Naive thymus-derived CD8-positive, alpha-beta T cell (primary cell): ENCODE data around the gene FBXO8. TPM values are rescaled to one million over a fixed set of nuclear protein-coding genes. Genes with fewer than 3 reads are reported as not detected.
A peak's percentile ranks its signal among the peaks of the same experiment; 100 is the strongest.
"Not testable (repeated sequence)": the region's sequence is repeated elsewhere in the genome, so short reads cannot be mapped to it uniquely, and the experiment has no call there.

Experiments used
- ATAC-seq, 2 donors: fragments of 150-1000 bp; cut with Tn5 transposase in 1 of 2; sonication (Bioruptor Pico), chemical (Tn5 transposase) in 1 of 2; 1 replicate in 1 of 2; 2 replicates in 1 of 2; pipeline ENCODE4 v1.10.0; 2021; ENCODE audit warnings: mild to moderate bottlenecking in 2 of 2, moderate library complexity in 2 of 2
- POLR2A ChIA-PET: fragments of 350-600 bp; sonication (Branson Sonifier 250); formaldehyde crosslinking; loops from one replicate; lab custom pipeline; 2021; ENCODE audit warnings: antibody characterized with exemption; lab: Charles Lee
- DNase-seq, 10 donors: peaks; one replicate each; pipeline versions ENCODE4 v3.0.0 to v3.0.0-alpha.2; 2020 to 2022
- H3K27ac Mint-ChIP-seq, 10 donors: one replicate each; pipeline ENCODE4 v1.8.0; 2020 to 2022; ENCODE audit warnings: mild to moderate bottlenecking in 10 of 10, mixed read lengths in 10 of 10, moderate library complexity in 4 of 10, inconsistent platforms in 1 of 10
- H3K27me3 Mint-ChIP-seq, 5 donors: one replicate each; pipeline ENCODE4 v1.8.0; 2021 to 2022; ENCODE audit warnings: mixed read lengths in 5 of 5
- H3K36me3 Mint-ChIP-seq, 3 donors: one replicate each; pipeline ENCODE4 v1.8.0; 2020 to 2022; ENCODE audit warnings: mixed read lengths in 3 of 3, mild to moderate bottlenecking in 2 of 3, inconsistent platforms in 1 of 3
- H3K4me1 Mint-ChIP-seq, 4 donors: one replicate each; pipeline ENCODE4 v1.8.0; 2021 to 2022; ENCODE audit warnings: mixed read lengths in 4 of 4
- H3K4me3 Mint-ChIP-seq, 10 donors: one replicate each; pipeline ENCODE4 v1.8.0; 2020 to 2022; ENCODE audit warnings: mild to moderate bottlenecking in 10 of 10, mixed read lengths in 10 of 10, moderate library complexity in 6 of 10, inconsistent platforms in 1 of 10
- H3K9me3 Mint-ChIP-seq, 9 donors: one replicate each; pipeline ENCODE4 v1.8.0; 2020 to 2022; ENCODE audit warnings: mixed read lengths in 9 of 9, mild to moderate bottlenecking in 3 of 9, inconsistent platforms in 1 of 9, moderate library complexity in 1 of 9
- polyA plus RNA-seq, 3 donors: library from polyadenylated mRNA; unstranded; fragments of 300-500 nt; fragmentation: Illumina TruSeq; gene quantifications; one replicate each; pipeline ENCODE4 v1.2.3, GENCODE V29; 2021
- total RNA-seq, 8 experiments: library from RNA in 2 of 8; stranded (reverse) in 2 of 8; gene quantifications; one replicate each; pipeline ENCODE4 v1.2.3 and lab custom pipeline; 2021 to 2026

FBXO8 gene
- total and polyA plus RNA-seq, 5 experiments from 2014 or later, result 11.0 to 25.4 (median 15.4) TPM

- no peak for DNase-seq
- ATAC-seq, result no peak
- peak overlapping the region in 4 of 10 donors; percentile 4 to 82 (median 43) for H3K27ac Mint-ChIP-seq
- peaks cover 0 to 7% (median 0%) of the 10 kb centered on the region in 9 donors for H3K9me3 Mint-ChIP-seq
- H3K27me3 Mint-ChIP-seq, result no peaks in the 10 kb centered on the region
- POLR2A ChIA-PET, result no interaction called here
- peak overlapping the region in 9 of 10 donors; percentile 8 to 66 (median 52) for H3K4me3 Mint-ChIP-seq
- peaks cover 0 to 22% (median 15%) of the 10 kb centered on the region in 3 donors for H3K36me3 Mint-ChIP-seq
- H3K4me1 Mint-ChIP-seq, result peaks cover 29 to 87% (median 70%) of the 10 kb centered on the region in 4 donors
Observed at GRCh38 chr4:174281182-174281737, 2.2 kb downstream of the FBXO8 start.

DNA sequence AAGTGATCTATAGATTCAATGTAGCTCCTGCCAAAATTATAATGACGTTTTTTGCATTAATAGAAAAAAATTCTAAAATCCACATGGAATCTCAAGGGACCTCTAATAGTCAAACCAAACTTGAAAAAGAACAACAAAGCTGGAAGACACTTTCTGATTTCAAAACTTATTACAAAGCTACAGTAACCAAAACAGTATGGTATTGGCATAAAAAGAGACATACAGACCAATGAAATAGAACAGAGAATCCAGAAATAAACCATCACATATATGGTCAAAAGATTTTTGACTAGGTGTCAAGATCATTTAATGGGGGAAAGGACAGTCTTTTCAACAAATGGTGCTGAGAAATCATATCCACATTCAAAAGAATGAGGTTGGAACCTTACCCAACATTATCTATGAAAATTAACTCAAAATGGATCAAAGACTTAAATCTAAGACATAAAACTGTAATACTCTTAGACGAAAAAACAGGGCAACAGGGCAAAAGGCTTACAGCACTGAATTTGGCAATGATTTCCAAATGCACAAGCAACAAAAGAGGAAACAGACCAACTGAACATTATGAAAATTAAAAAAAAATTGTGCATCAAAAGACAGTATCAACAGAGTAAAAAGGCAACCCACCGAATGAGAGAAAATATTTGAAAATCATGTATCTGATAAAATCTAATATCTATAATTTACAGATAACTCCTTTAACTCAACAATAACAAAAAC lies 3.9 kb downstream of the FBXO8 start:
- H3K4me1 Mint-ChIP-seq, result peaks cover 23 to 79% (median 65%) of the 10 kb centered on the region in 4 donors
- peak overlapping the region in 1 of 10 donors; percentile 57 for H3K27ac Mint-ChIP-seq
- no peaks in the 10 kb centered on the region for H3K27me3 Mint-ChIP-seq
- POLR2A ChIA-PET, result no interaction called here
- no peak for ATAC-seq
- peak overlapping the region in 4 of 10 donors; percentile 6 to 45 (median 30) for H3K4me3 Mint-ChIP-seq
- peaks cover 0 to 7% (median 0%) of the 10 kb centered on the region in 9 donors for H3K9me3 Mint-ChIP-seq
- H3K36me3 Mint-ChIP-seq, result peaks cover 0 to 18% (median 15%) of the 10 kb centered on the region in 3 donors
- no peak for DNase-seq

DNA sequence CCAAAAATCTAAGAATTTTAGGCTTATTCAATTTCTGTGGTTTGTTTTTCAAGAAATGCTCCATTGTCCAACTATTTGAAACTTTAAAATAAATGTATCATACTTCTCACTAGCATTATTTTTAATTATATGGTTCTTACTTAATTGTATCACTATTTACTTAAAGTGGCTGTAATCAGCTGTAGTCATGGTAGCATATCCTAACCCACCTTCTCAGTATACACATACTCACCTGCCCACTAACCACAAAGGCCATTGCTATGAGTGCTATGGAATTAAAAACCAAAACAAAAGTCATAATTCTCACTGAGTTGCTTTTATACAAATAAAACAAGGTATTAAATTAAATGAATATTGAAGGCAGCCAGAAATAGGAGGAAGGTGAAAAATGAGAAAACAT lies 5.0 kb downstream of the FBXO8 start:
- peak overlapping the region in 1 of 10 donors; percentile 57 for H3K27ac Mint-ChIP-seq
- ATAC-seq (peak in 1 of 2 donors; percentile 9), DNase-seq (peak in 2 of 10 donors; percentile 11 to 28)
- peaks cover 21 to 78% (median 62%) of the 10 kb centered on the region in 4 donors for H3K4me1 Mint-ChIP-seq
- no peaks in the 10 kb centered on the region for H3K27me3 Mint-ChIP-seq
- POLR2A ChIA-PET, result no interaction called here
- H3K36me3 Mint-ChIP-seq, result peaks cover 0 to 20% (median 15%) of the 10 kb centered on the region in 3 donors
- peak overlapping the region in 2 of 10 donors; percentile 6 for H3K4me3 Mint-ChIP-seq
- peaks cover 0 to 7% (median 0%) of the 10 kb centered on the region in 9 donors for H3K9me3 Mint-ChIP-seq

DNA sequence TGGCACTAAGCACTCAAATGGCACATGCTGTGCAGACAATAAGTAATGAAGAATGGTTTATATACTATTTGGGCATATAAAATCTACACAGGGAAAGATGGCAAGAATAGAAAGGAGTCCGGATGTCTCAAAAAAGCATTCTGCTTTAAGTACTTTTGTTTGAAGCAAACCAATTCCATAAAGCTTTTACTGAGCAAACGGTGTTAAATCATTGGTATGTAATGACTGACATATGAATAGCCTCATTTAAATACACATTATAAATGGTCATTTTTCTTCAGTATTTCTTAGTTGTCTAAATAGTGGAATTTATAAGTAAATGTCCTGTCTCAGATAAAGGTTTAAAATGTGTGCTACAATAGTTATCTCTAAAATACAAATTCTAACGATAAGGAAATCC lies 6.0 kb downstream of the FBXO8 start:
- no peaks in the 10 kb centered on the region for H3K27me3 Mint-ChIP-seq
- H3K9me3 Mint-ChIP-seq, result peaks cover 0 to 7% (median 0%) of the 10 kb centered on the region in 9 donors
- H3K36me3 Mint-ChIP-seq, result peaks cover 0 to 28% (median 15%) of the 10 kb centered on the region in 3 donors
- peaks cover 19 to 75% (median 59%) of the 10 kb centered on the region in 4 donors for H3K4me1 Mint-ChIP-seq
- POLR2A ChIA-PET, result no interaction called here
- H3K27ac Mint-ChIP-seq, result peak overlapping the region in 1 of 10 donors; percentile 53
- DNase-seq (no peak), ATAC-seq (no peak)
- no peak overlapping the region for H3K4me3 Mint-ChIP-seq

GRCh38 chr4:174275101-174275500 lies 8.4 kb downstream of the FBXO8 start:
- Mint-ChIP-seq H3K4me1 (peaks cover 17 to 67% (median 53%) of the 10 kb centered on the region in 4 donors), H3K4me3 (no peak overlapping the region), H3K9me3 (peaks cover 0 to 7% (median 0%) of the 10 kb centered on the region in 9 donors), H3K27me3 (no peaks in the 10 kb centered on the region), H3K36me3 (peaks cover 0 to 29% (median 12%) of the 10 kb centered on the region in 3 donors), H3K27ac (no peak overlapping the region)
- no peak for ATAC-seq
- no peak for DNase-seq
- POLR2A ChIA-PET, result no interaction called here

DNA sequence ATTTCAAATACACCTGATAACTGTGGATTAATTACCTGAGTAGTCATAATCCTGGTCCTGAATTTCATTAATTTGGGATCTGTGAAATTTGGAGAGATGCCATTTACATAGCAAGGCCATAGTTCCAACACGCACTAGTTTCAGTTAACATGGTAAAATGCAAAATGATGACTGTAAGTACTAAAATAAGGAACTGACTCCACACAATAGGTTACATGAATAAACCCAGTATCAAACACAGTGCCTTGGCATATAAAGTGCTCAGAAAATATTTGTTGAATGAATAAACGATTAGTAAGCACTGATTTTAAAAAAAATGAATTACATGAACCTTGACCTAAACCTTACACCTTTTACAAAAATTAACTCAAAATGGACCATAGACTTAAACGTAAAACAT lies 9.0 kb downstream of the FBXO8 start:
- Mint-ChIP-seq H3K4me1 (peaks cover 17 to 61% (median 47%) of the 10 kb centered on the region in 4 donors), H3K27me3 (no peaks in the 10 kb centered on the region), H3K9me3 (peaks cover 0 to 5% (median 0%) of the 10 kb centered on the region in 9 donors), H3K4me3 (no peak overlapping the region), H3K27ac (no peak overlapping the region), H3K36me3 (peaks cover 0 to 23% (median 6%) of the 10 kb centered on the region in 3 donors)
- DNase-seq (no peak), ATAC-seq (no peak)
- POLR2A ChIA-PET, result no interaction called here

- Mint-ChIP-seq H3K27me3 (no peaks in the 10 kb centered on the region), H3K4me3 (no peak overlapping the region), H3K9me3 (peaks cover 0 to under 1% (median 0%) of the 10 kb centered on the region in 9 donors), H3K4me1 (peaks cover 14 to 56% (median 42%) of the 10 kb centered on the region in 4 donors), H3K36me3 (peaks cover 0 to 22% (median under 1%) of the 10 kb centered on the region in 3 donors), H3K27ac (no peak overlapping the region)
- POLR2A ChIA-PET, result no interaction called here
- ATAC-seq (no peak), DNase-seq (no peak)
Observed at GRCh38 chr4:174273930-174274329, 9.5 kb downstream of the FBXO8 start.

DNA sequence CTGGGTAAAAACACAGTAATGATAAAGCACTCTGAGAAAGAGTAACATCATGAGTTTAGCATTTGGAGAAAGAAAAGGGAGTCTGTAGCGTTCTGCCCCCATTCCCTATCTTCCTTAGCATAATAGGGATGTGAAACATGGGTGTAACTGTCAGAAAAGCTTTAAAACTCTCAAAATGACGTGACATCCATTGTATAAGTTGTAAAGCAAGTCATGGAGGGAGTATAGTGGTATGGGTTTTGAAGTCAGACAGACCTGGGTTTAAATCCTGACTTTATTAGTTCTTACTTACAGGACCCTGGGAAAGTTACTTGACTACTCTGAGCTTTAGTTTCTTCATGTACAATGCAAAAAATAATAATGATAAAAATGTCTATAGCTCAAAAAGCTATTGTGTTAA lies 17.1 kb downstream of the FBXO8 start:
- H3K4me3 Mint-ChIP-seq, result no peak overlapping the region
- no peak overlapping the region for H3K27ac Mint-ChIP-seq
- no peak for DNase-seq
- no peaks in the 10 kb centered on the region for H3K9me3 Mint-ChIP-seq
- POLR2A ChIA-PET, result no interaction called here
- H3K4me1 Mint-ChIP-seq, result peaks cover 7 to 35% (median 21%) of the 10 kb centered on the region in 4 donors
- no peak for ATAC-seq
- H3K27me3 Mint-ChIP-seq, result no peaks in the 10 kb centered on the region
- H3K36me3 Mint-ChIP-seq, result peaks cover 0 to 36% (median 7%) of the 10 kb centered on the region in 3 donors

DNA sequence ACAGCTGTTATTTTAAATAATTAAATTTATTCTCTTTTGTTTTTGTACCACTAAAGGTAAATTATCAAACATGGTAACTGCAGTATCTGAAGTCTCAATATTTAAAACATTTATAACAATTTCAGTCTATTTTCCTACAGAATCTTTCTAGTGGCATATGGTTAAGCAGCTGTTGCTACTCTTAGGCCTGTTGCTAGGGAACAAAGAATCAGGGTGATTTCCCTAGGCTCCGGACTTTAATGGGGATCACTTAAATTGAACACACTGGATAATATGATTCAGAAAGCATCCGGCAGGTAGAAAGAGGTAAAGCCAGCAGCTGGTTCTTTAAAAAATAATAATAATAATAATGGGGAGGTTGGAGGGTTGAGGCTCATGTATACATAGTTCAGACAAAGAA lies 17.6 kb downstream of the FBXO8 start:
- no peak for DNase-seq
- Mint-ChIP-seq H3K4me1 (peaks cover 2 to 30% (median 16%) of the 10 kb centered on the region in 4 donors), H3K9me3 (no peaks in the 10 kb centered on the region), H3K27ac (no peak overlapping the region), H3K27me3 (no peaks in the 10 kb centered on the region), H3K36me3 (peaks cover 0 to 31% (median 7%) of the 10 kb centered on the region in 3 donors), H3K4me3 (no peak overlapping the region)
- ATAC-seq, result no peak
- POLR2A ChIA-PET, result no interaction called here

- Mint-ChIP-seq H3K4me3 (no peak overlapping the region), H3K9me3 (no peaks in the 10 kb centered on the region), H3K36me3 (peaks cover 0 to 36% (median 7%) of the 10 kb centered on the region in 3 donors), H3K4me1 (peaks cover 0 to 25% (median 13%) of the 10 kb centered on the region in 4 donors), H3K27ac (no peak overlapping the region), H3K27me3 (no peaks in the 10 kb centered on the region)
- no peak for DNase-seq
- ATAC-seq, result no peak
- POLR2A ChIA-PET, result no interaction called here
Observed at GRCh38 chr4:174263445-174263736, 20.1 kb downstream of the FBXO8 start.

DNA sequence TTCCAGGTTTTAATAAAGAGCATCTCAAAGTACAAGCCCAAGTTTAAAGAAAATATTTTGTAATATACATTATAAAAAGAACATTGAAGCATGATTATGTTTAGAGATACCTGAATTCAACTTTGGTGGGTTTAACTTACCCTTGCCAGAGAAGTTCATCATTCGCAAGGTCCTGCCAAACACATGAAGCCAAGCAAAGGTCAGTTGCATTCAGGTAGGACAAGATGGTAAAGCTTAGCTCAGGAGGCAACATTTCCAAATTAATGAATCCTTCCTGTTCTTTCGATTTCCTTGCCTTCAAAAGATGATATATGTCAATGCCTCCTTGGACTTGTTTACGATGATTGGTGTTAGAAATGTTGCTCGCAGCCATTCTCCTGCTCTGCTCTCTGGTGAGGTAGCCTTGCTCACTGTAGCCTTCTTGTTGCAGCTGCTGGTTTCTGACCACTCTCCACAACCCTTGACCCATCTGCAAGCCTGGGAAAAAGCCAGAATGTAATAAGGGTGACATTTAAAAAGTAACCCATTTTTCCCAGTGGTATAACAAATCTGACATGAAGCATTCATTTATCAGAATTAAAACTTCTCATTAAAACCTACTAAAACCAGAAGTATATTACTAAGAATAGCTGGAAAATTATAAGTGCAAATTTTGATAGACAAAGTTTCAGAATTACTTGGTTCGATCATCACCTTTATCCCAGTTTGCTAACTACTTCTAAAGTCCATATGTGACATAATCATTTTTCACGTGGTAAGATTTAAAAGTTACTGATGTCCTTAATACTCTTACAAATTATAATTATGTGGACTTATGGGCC lies 20.6 kb downstream of the FBXO8 start:
- ATAC-seq, result no peak
- no peak overlapping the region for H3K4me3 Mint-ChIP-seq
- H3K27ac Mint-ChIP-seq, result peak overlapping the region in 2 of 10 donors; percentile 45 to 57
- POLR2A ChIA-PET, result no interaction called here
- peaks cover 0 to 35% (median 3%) of the 10 kb centered on the region in 3 donors for H3K36me3 Mint-ChIP-seq
- H3K27me3 Mint-ChIP-seq, result no peaks in the 10 kb centered on the region
- no peaks in the 10 kb centered on the region for H3K9me3 Mint-ChIP-seq
- no peak for DNase-seq
- peaks cover 0 to 25% (median 11%) of the 10 kb centered on the region in 4 donors for H3K4me1 Mint-ChIP-seq

GRCh38 chr4:174261432-174261831 lies 22.0 kb downstream of the FBXO8 start:
- H3K27me3 Mint-ChIP-seq, ATAC-seq, H3K27ac Mint-ChIP-seq, H3K9me3 Mint-ChIP-seq, H3K4me3 Mint-ChIP-seq, POLR2A ChIA-PET, DNase-seq: not testable (repeated sequence)
- Mint-ChIP-seq H3K4me1 (peaks cover 0 to 22% (median 9%) of the 10 kb centered on the region in 4 donors), H3K36me3 (peaks cover 0 to 42% (median 6%) of the 10 kb centered on the region in 3 donors)
